ENCODE measurements around the gene MAP2K3. TPM values are rescaled to one million over a fixed set of nuclear protein-coding genes. Genes with fewer than 3 reads are reported as not detected.

Gene MAP2K3
- total RNA-seq: 10 to 100 TPM; 23.3 to 42.4 (median 30.5) TPM

GRCh38 chr17:21284319-21285163, at the start of gene MAP2K3:
TSS of gene MAP2K3 (plus strand) at chr17:21284711. CDS start at chr17:21284921, 210 bp downstream.
- H3K4me1 ChIP-seq: peaks cover 48 to 81% (median 78%) of the 10 kb centered on the region in 4 donors

GRCh38 chr17:21235921-21236320, 48.6 kb upstream of the MAP2K3 start:
- intact Hi-C loops (cut with DNase I): no loop called here
- no peak overlapping the region for H3K27ac ChIP-seq (replicated peaks in 1 of 4)
- TF ChIP-seq CTCF (IDR thresholded peaks at IDR 0.05): no peak
- no peak for TF ChIP-seq POLR2AphosphoS5 (IDR thresholded peaks at IDR 0.05)
- TF ChIP-seq EP300 (IDR thresholded peaks at IDR 0.05): no peak
- no peak for TF ChIP-seq POLR2A (IDR thresholded peaks at IDR 0.05; ENCODE audit: low read depth)

More at GRCh38 chr17:21284319-21285163, at the start of gene MAP2K3:
- WGBS: under 1% methylated on average over 50 of the region's 88 CpGs
- H3K36me3 ChIP-seq: no peaks in the 10 kb centered on the region
- intact Hi-C loops (cut with DNase I): loop anchor here (5.0 kb wide), 2 partner anchors 33 to 242 kb away; partner anchors contain the start of gene USP22
- H3K4me3 ChIP-seq: peak within 1 kb of the TSS; percentile 82 to 93 (median 86)
- no peaks in the 10 kb centered on the region for H3K27me3 ChIP-seq
- TF ChIP-seq POLR2AphosphoS5 (IDR thresholded peaks at IDR 0.05): peak; percentile 82 to 95
- peak; percentile 90 for TF ChIP-seq POLR2A (IDR thresholded peaks at IDR 0.05; ENCODE audit: low read depth)
- TF ChIP-seq EP300 (IDR thresholded peaks at IDR 0.05): no peak
- peak within 1 kb of the TSS; percentile 93 to 98 (median 96) for H3K27ac ChIP-seq (replicated peaks in 1 of 4)
- DNase-seq (ENCODE audit: extremely low spot score): peak; percentile 100
- no peaks in the 10 kb centered on the region for H3K9me3 ChIP-seq

GRCh38 chr17:21239680-21240368, 44.7 kb upstream of the MAP2K3 start:
- Histone ChIP-seq H3K27me3 (no peaks in the 10 kb centered on the region), H3K4me3 (no peak overlapping the region), H3K36me3 (peaks cover 0 to 35% (median 21%) of the 10 kb centered on the region in 4 donors), H3K9me3 (no peaks in the 10 kb centered on the region), H3K4me1 (peaks cover 5 to 21% (median 16%) of the 10 kb centered on the region in 4 donors), H3K27ac (replicated peaks in 1 of 4) (no peak overlapping the region)
- 79% methylated on average over 12 of the region's 12 CpGs for WGBS
- TF ChIP-seq POLR2A (IDR thresholded peaks at IDR 0.05; ENCODE audit: low read depth) (no peak), CTCF (IDR thresholded peaks at IDR 0.05) (peak in 1 of 3 experiments; percentile 47)
- intact Hi-C loops (cut with DNase I): no loop called here
- DNase-seq (ENCODE audit: extremely low spot score): no peak

More at GRCh38 chr17:21235921-21236320, 48.6 kb upstream of the MAP2K3 start:
- no peaks in the 10 kb centered on the region for H3K27me3 ChIP-seq
- H3K36me3 ChIP-seq: peaks cover 0 to 4% (median 0%) of the 10 kb centered on the region in 4 donors
- peaks cover 0 to 11% (median 6%) of the 10 kb centered on the region in 4 donors for H3K4me1 ChIP-seq
- DNase-seq (ENCODE audit: extremely low spot score): no peak
- whole genome bisulfite sequencing: 88% methylated on average over 1 of the region's 1 CpG
- H3K9me3 ChIP-seq: peaks cover 0 to 7% (median 6%) of the 10 kb centered on the region in 4 donors
- no peak overlapping the region for H3K4me3 ChIP-seq

- peaks cover 0 to 35% (median 21%) of the 10 kb centered on the region in 4 donors for H3K36me3 ChIP-seq
- intact Hi-C loops (cut with DNase I): no loop called here
These were observed 44.0 kb upstream of the MAP2K3 start for GRCh38 chr17:21240369-21241055.

More at GRCh38 chr17:21240369-21241055, 44.0 kb upstream of the MAP2K3 start:
- Histone ChIP-seq H3K4me3 (no peak overlapping the region), H3K9me3 (no peaks in the 10 kb centered on the region), H3K27ac (replicated peaks in 1 of 4) (no peak overlapping the region), H3K4me1 (peaks cover 5 to 22% (median 17%) of the 10 kb centered on the region in 4 donors), H3K27me3 (no peaks in the 10 kb centered on the region)
- WGBS: 71% methylated on average over 16 of the region's 25 CpGs
- no peak for DNase-seq (ENCODE audit: extremely low spot score)
- TF ChIP-seq EP300 (IDR thresholded peaks at IDR 0.05) (no peak), POLR2AphosphoS5 (IDR thresholded peaks at IDR 0.05) (no peak), CTCF (IDR thresholded peaks at IDR 0.05) (no peak), POLR2A (IDR thresholded peaks at IDR 0.05; ENCODE audit: low read depth) (no peak)

Data from esophagus muscularis mucosa (tissue), 4 donors.